Measurements from ENCODE around the gene PTH2.

- TF ChIP-seq GLIS3 (CRISPR knock-in tag; IDR thresholded peaks at IDR 0.05) (no peak), TOX (CRISPR knock-in tag; IDR thresholded peaks at IDR 0.05; ENCODE audit: borderline replicate concordance) (no peak), ZNF8 (CRISPR knock-in tag; IDR thresholded peaks at IDR 0.05) (no peak), RARB (CRISPR knock-in tag; IDR thresholded peaks at IDR 0.05) (no peak)
- TF ChIP-seq, protein P1, sequence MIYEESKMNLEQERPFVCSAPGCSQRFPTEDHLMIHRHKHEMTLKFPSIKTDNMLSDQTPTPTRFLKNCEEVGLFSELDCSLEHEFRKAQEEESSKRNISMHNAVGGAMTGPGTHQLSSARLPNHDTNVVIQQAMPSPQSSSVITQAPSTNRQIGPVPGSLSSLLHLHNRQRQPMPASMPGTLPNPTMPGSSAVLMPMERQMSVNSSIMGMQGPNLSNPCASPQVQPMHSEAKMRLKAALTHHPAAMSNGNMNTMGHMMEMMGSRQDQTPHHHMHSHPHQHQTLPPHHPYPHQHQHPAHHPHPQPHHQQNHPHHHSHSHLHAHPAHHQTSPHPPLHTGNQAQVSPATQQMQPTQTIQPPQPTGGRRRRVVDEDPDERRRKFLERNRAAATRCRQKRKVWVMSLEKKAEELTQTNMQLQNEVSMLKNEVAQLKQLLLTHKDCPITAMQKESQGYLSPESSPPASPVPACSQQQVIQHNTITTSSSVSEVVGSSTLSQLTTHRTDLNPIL (CRISPR knock-in tag; IDR thresholded peaks at IDR 0.05; ENCODE audit: low read depth) = no peak
- TF ChIP-seq, protein P2, sequence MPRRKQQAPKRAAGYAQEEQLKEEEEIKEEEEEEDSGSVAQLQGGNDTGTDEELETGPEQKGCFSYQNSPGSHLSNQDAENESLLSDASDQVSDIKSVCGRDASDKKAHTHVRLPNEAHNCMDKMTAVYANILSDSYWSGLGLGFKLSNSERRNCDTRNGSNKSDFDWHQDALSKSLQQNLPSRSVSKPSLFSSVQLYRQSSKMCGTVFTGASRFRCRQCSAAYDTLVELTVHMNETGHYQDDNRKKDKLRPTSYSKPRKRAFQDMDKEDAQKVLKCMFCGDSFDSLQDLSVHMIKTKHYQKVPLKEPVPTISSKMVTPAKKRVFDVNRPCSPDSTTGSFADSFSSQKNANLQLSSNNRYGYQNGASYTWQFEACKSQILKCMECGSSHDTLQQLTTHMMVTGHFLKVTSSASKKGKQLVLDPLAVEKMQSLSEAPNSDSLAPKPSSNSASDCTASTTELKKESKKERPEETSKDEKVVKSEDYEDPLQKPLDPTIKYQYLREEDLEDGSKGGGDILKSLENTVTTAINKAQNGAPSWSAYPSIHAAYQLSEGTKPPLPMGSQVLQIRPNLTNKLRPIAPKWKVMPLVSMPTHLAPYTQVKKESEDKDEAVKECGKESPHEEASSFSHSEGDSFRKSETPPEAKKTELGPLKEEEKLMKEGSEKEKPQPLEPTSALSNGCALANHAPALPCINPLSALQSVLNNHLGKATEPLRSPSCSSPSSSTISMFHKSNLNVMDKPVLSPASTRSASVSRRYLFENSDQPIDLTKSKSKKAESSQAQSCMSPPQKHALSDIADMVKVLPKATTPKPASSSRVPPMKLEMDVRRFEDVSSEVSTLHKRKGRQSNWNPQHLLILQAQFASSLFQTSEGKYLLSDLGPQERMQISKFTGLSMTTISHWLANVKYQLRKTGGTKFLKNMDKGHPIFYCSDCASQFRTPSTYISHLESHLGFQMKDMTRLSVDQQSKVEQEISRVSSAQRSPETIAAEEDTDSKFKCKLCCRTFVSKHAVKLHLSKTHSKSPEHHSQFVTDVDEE (CRISPR knock-in tag; IDR thresholded peaks at IDR 0.05) = no peak
- TF ChIP-seq, protein P3, sequence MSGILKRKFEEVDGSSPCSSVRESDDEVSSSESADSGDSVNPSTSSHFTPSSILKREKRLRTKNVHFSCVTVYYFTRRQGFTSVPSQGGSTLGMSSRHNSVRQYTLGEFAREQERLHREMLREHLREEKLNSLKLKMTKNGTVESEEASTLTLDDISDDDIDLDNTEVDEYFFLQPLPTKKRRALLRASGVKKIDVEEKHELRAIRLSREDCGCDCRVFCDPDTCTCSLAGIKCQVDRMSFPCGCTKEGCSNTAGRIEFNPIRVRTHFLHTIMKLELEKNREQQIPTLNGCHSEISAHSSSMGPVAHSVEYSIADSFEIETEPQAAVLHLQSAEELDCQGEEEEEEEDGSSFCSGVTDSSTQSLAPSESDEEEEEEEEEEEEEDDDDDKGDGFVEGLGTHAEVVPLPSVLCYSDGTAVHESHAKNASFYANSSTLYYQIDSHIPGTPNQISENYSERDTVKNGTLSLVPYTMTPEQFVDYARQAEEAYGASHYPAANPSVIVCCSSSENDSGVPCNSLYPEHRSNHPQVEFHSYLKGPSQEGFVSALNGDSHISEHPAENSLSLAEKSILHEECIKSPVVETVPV (CRISPR knock-in tag; IDR thresholded peaks at IDR 0.05) = no peak
These were observed 48.4 kb downstream of the PTH2 start for GRCh38 chr19:49374665-49375434.
